Astrocyte (in vitro differentiated cells and primary cell): ENCODE measurements around the gene PRKCA. TPM values are rescaled to one million over a fixed set of nuclear protein-coding genes. Genes with fewer than 3 reads are reported as not detected.
"Not testable (repeated sequence)": the region's sequence is repeated elsewhere in the genome, so short reads cannot be mapped to it uniquely, and the experiment has no call there.

Experiments
- DNase-seq: peaks from one replicate; pipeline ENCODE4 v3.0.0-alpha.2; 2010; ENCODE audit warnings: low read depth
- FAIRE-seq: peaks from 2 replicates; lab custom pipeline; 2011; peaks lifted over from hg19 to GRCh38; lab: Jason Lieb, UNC
- H2AFZ ChIP-seq: 2 replicates; pipeline ENCODE4 v1.6.0; 2012; ENCODE audit warnings: low read depth, low read length, inconsistent platforms
- H3K27ac ChIP-seq: 2 replicates; pipeline ENCODE4 v1.5.1; 2011; ENCODE audit warnings: low read depth, low read length, inconsistent platforms
- H3K27me3 ChIP-seq: 2 replicates; pipeline ENCODE4 v1.6.0; 2011; ENCODE audit warnings: low read length, inconsistent platforms; ENCODE audit not compliant: insufficient read depth
- H3K36me3 ChIP-seq: 2 replicates; pipeline ENCODE4 v1.5.1; 2011; ENCODE audit warnings: low read length, inconsistent platforms; ENCODE audit not compliant: insufficient read depth
- H3K4me1 ChIP-seq: 2 replicates; pipeline ENCODE4 v1.5.1; 2011; ENCODE audit warnings: low read length, inconsistent platforms; ENCODE audit not compliant: insufficient read depth
- H3K4me2 ChIP-seq: 2 replicates; pipeline ENCODE4 v1.6.0; 2012; ENCODE audit warnings: low read length, inconsistent platforms
- H3K4me3 ChIP-seq: 2 replicates; pipeline ENCODE4 v1.5.1; 2011; ENCODE audit warnings: low read depth, mild to moderate bottlenecking, low read length, inconsistent platforms; ENCODE audit not compliant: insufficient read depth
- H3K79me2 ChIP-seq: 2 replicates; pipeline ENCODE4 v1.6.0; 2012; ENCODE audit warnings: mild to moderate bottlenecking, low read length, inconsistent platforms; ENCODE audit not compliant: insufficient read depth
- H3K9ac ChIP-seq: 2 replicates; pipeline ENCODE4 v1.6.0; 2012; ENCODE audit warnings: mild to moderate bottlenecking, low read length, inconsistent platforms
- H3K9me3 ChIP-seq: 2 replicates; pipeline ENCODE4 v1.5.1; 2012; ENCODE audit warnings: low read depth, mild to moderate bottlenecking, low read length, inconsistent platforms; ENCODE audit not compliant: insufficient read depth
- H4K20me1 ChIP-seq: 2 replicates; pipeline ENCODE4 v1.6.0; 2012; ENCODE audit warnings: low read length, inconsistent platforms; ENCODE audit not compliant: insufficient read depth
- H3K27ac Mint-ChIP-seq: one replicate; pipeline ENCODE4 v1.8.0; 2021; ENCODE audit warnings: mild to moderate bottlenecking, mixed read lengths; ENCODE audit not compliant: unreplicated experiment
- H3K27me3 Mint-ChIP-seq: one replicate; pipeline ENCODE4 v1.8.0; 2021; ENCODE audit warnings: low read depth, mixed read lengths; ENCODE audit not compliant: unreplicated experiment
- H3K36me3 Mint-ChIP-seq: one replicate; pipeline ENCODE4 v1.8.0; 2021; ENCODE audit warnings: low read depth, mixed read lengths; ENCODE audit not compliant: unreplicated experiment
- H3K4me1 Mint-ChIP-seq: one replicate; pipeline ENCODE4 v1.8.0; 2021; ENCODE audit warnings: low read depth, mixed read lengths; ENCODE audit not compliant: unreplicated experiment
- H3K4me3 Mint-ChIP-seq: one replicate; pipeline ENCODE4 v1.8.0; 2021; ENCODE audit warnings: mild to moderate bottlenecking, moderate library complexity, mixed read lengths; ENCODE audit not compliant: unreplicated experiment
- H3K9me3 Mint-ChIP-seq: one replicate; pipeline ENCODE4 v1.8.0; 2021; ENCODE audit warnings: mild to moderate bottlenecking, mixed read lengths; ENCODE audit not compliant: unreplicated experiment
- CTCF ChIP-seq: IDR thresholded peaks from 2 replicates; pipeline ENCODE4 v1.5.1; 2011; ENCODE audit warnings: low read depth, mild to moderate bottlenecking, inconsistent platforms, low read length, moderate library complexity; ENCODE audit not compliant: insufficient read depth
- EZH2 ChIP-seq: IDR thresholded peaks from 2 replicates; pipeline ENCODE4 v1.6.1; 2012; ENCODE audit warnings: mild to moderate bottlenecking, low read length, inconsistent platforms; ENCODE audit not compliant: insufficient read depth
- total RNA-seq: library from RNA; stranded (reverse); gene quantifications from 2 replicates; pipeline ENCODE4 v1.2.1, GENCODE V29; 2021

The PRKCA gene
- total RNA-seq, 1 donor from 2014 or later: 49.9 TPM

DNA sequence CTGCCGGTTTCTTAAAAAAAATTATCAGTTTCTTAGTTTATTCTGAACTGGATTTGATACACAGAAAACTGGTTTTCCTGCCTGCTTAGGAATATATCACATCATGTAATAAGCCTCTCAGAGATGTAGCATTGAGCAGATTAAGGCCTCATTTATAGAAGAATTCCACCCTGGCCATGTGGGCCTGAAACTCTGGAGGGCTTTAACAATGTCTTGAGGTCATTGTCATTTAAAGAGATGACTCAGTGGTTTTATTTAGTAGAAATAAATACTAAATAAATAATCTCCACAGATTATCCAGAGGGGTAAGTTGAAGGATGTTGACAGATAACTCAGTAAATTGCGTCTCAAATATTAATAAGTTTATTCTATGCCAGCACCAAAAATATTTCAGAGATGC lies 56.9 kb downstream of the PRKCA start:
- no peaks in the 10 kb centered on the region for H3K9me3 Mint-ChIP-seq
- H3K27ac ChIP-seq: no peak overlapping the region

GRCh38 chr17:66360961-66361565 lies 58.6 kb downstream of the PRKCA start:
- not testable (repeated sequence) for H3K36me3 ChIP-seq, H3K9me3 Mint-ChIP-seq, H3K4me3 Mint-ChIP-seq, H3K36me3 Mint-ChIP-seq, H3K27me3 ChIP-seq, H3K4me2 ChIP-seq, H2AFZ ChIP-seq, H3K27ac Mint-ChIP-seq, FAIRE-seq, H3K9ac ChIP-seq, H3K27me3 Mint-ChIP-seq, H3K27ac ChIP-seq, H3K4me3 ChIP-seq, H3K9me3 ChIP-seq, DNase-seq, H3K4me1 ChIP-seq
- peaks cover 21% of the 10 kb centered on the region for H3K4me1 Mint-ChIP-seq
- peaks cover 76% of the 10 kb centered on the region for H3K79me2 ChIP-seq
- peaks cover 70% of the 10 kb centered on the region for H4K20me1 ChIP-seq

More for the DNA sequence above, 56.9 kb downstream of the PRKCA start:
- no peak for DNase-seq
- no peak overlapping the region for H3K4me3 ChIP-seq
- TF ChIP-seq EZH2 (no peak), CTCF (no peak)
- H3K9me3 ChIP-seq: no peaks in the 10 kb centered on the region
- no peak overlapping the region for H2AFZ ChIP-seq
- no peaks in the 10 kb centered on the region for H3K27me3 ChIP-seq
- H3K36me3 Mint-ChIP-seq: peaks cover 2% of the 10 kb centered on the region
- no peak overlapping the region for H3K4me3 Mint-ChIP-seq
- FAIRE-seq: no peak
- H3K27me3 Mint-ChIP-seq: no peaks in the 10 kb centered on the region
- H3K4me1 Mint-ChIP-seq: peaks cover 11% of the 10 kb centered on the region
- H3K9ac ChIP-seq: no peak overlapping the region
- H4K20me1 ChIP-seq: peaks cover 64% of the 10 kb centered on the region
- no peak overlapping the region for H3K27ac Mint-ChIP-seq
- H3K4me2 ChIP-seq: no peak overlapping the region
- peaks cover 69% of the 10 kb centered on the region for H3K79me2 ChIP-seq
- H3K4me1 ChIP-seq: peaks cover 13% of the 10 kb centered on the region
- no peaks in the 10 kb centered on the region for H3K36me3 ChIP-seq

GRCh38 chr17:66364508-66364907 lies 62.1 kb downstream of the PRKCA start:
- no peaks in the 10 kb centered on the region for H3K27me3 Mint-ChIP-seq
- peaks cover 55% of the 10 kb centered on the region for H3K79me2 ChIP-seq
- H2AFZ ChIP-seq: no peak overlapping the region
- TF ChIP-seq CTCF (no peak), EZH2 (no peak)
- no peak overlapping the region for H3K4me3 Mint-ChIP-seq
- peaks cover 25% of the 10 kb centered on the region for H3K4me1 Mint-ChIP-seq
- H4K20me1 ChIP-seq: peaks cover 79% of the 10 kb centered on the region
- FAIRE-seq: no peak
- peaks cover 3% of the 10 kb centered on the region for H3K36me3 Mint-ChIP-seq
- no peaks in the 10 kb centered on the region for H3K9me3 ChIP-seq
- H3K27me3 ChIP-seq: no peaks in the 10 kb centered on the region
- peaks cover 4% of the 10 kb centered on the region for H3K4me1 ChIP-seq
- no peak overlapping the region for H3K9ac ChIP-seq
- DNase-seq: no peak
- peak overlapping the region; percentile 5 for H3K4me2 ChIP-seq
- H3K27ac ChIP-seq: no peak overlapping the region
- H3K36me3 ChIP-seq: no peaks in the 10 kb centered on the region
- no peak overlapping the region for H3K4me3 ChIP-seq
- no peaks in the 10 kb centered on the region for H3K9me3 Mint-ChIP-seq
- no peak overlapping the region for H3K27ac Mint-ChIP-seq
